HG03439 (cell line): ENCODE measurements around the gene LEPROT.

Source experiments
- ATAC-seq: cut with Tn5 transposase; IDR thresholded peaks from one replicate; pipeline ENCODE4 v1.9.1; 2021; ENCODE audit warnings: mild to moderate bottlenecking, moderate library complexity; ENCODE audit not compliant: unreplicated experiment

The LEPROT gene

GRCh38 chr1:65412256-65412983 is 8.0 kb upstream of the LEPROT start:
- ATAC-seq, result no peak

GRCh38 chr1:65412984-65413375 is 7.5 kb upstream of the LEPROT start:
- ATAC-seq, result no peak

DNA sequence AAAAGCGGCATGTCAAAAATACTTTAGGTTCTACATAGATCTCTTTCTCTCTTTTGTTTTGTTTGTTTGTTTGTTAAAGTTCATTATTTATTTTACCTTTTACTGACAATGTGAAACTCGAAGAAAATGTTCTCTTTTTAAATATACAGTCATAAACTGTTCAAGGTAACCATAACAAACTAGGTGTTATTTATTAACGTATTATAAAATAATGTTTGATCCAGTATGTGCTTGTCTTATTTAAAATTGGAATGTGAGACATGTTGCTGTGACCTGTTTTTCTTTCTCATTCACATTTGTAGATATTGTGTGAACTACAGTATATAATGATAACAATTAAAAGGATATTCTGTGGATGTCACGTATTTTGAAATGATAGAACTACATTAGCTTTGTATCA is 5.9 kb upstream of the LEPROT start:
- no peak for ATAC-seq

DNA sequence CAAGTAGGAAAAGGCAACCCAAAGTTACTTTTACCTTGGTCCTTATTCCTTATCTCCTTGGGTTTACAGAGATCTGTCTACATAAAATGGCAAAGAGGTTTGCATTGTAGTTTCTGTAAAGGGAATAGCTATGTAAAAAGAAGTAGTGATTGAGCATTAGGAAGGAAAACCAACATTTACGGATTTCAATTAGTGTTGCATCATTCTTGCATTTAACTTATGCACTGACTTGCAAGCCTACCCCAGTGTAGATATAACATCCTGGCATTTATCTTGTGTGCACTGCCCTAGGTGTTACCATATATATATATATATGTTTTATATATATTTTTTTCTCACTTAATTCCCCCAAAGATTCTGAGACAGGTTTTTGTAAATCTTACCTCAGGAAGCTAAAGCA is 3.7 kb upstream of the LEPROT start:
- ATAC-seq, result no peak

DNA sequence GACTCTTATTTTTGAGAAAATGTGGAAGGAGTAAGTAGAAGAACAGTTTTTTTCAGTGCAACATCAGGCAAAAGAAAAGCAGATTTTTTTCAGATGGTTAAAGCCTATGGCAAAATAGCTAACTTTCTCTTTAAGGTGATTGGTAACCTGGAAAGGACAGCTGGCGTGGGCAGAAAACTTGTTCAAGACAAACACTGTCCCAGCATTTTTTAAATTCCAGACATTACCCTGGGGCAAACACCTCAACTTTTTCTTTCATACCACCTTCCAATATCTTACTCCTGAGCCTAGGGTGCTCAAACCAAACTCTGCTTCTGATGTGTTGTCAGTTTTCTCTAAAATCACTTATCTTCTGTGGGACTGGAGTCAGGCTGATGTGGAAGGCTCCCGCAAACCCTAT is 2.7 kb upstream of the LEPROT start:
- ATAC-seq, result no peak

DNA sequence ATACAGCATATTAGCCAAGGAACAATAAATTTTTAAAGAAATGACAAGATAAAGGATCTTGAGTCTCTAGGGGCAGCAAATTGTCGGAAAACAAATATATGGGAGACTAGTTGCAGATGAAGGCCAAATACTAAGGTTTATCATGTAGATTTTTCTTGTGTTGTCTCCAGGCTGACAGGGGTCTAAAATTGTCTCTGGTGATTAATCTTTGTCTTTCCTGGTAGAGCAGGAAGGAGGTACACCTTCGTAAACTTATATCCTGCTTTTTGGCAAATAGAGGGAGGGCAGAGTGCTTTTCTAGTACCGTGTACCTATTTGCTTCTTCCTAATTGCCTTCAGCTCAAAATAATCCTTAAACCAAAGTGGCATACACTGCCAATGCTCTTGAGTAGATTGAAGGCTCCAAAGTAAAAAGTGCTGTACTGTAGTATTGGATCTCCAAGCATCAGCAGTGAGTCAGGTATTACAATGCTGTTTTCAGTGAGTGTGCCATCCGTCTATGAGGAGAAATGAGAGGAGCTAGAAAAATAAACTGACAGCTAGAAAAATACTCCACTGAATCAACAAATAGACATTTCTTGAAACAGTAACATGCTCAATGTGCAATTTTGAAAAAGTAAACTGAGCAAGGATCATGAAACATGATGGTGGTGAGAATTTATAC is 1.8 kb upstream of the LEPROT start:
- no peak for ATAC-seq

GRCh38 chr1:65419681-65420589 is 533 bp upstream of the LEPROT start:
- ATAC-seq, result peak; percentile 91

GRCh38 chr1:65421351-65422025 is 1.0 kb downstream of the LEPROT start:
- no peak for ATAC-seq

- ATAC-seq, result no peak
These were observed 2.1 kb downstream of the LEPROT start for GRCh38 chr1:65422241-65423203.

DNA sequence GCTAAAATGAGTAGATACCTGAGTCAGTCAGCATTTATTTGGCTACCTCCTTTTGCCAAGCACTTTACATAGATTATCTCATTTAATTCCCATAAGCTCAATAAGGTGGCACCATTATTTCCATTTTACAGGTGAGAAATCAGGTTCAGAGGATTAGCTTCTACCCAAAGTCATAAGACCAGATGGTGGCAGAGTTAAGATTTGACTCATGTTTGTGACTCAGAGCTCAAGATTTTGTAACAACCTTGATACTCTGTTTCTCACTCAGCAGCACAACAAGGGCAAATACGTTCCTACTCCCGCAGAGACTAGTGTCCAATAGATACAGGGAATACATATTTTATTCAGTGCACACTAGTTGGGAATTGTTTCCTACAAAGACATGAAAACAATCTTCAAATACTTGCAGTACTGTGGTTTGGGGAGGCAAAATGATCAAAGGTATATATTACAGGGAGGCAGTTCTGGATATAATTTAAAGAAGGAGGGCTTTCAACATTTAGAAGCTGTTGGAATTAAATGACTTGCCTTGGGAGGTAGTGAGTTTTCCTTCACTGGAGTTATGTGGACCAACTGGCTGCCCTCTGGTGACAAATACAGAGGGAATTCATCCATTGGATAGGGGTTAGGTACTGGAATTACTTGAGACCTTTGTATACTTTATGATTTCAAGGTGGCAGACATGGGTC is 3.6 kb downstream of the LEPROT start:
- no peak for ATAC-seq

DNA sequence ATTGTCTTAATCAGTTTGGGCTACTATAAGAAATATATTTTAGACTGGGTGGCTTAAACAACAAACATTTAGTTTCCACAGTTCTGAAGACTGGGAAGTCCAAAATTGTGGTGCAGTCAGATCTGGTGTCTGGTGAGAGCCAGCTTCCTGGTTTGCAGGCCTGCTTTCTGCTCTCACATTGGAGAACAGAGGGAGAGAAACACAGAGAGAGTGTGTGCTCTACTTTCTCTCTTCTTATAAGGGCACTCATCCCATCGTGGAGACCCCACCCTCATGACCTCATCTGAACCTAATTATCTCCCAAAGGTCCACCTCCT is 4.1 kb downstream of the LEPROT start:
- ATAC-seq, result no peak

DNA sequence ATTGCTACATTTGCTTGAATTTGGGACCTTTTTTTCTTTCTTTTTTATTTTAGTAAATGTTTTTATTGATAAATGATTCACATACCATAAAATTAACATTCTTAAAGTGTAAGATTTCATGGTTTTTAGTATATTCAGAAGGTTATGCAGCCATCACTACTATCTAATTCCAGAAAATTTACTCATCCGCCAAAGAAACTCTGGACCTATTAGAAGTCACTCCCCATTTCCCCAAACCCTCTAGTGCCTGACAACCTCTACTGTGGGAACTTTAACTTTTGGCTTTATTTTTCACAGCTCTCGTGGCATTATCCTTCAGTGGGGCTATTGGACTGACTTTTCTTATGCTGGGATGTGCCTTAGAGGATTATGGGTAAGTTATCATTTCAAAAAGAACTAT is 4.5 kb downstream of the LEPROT start:
- no peak for ATAC-seq

GRCh38 chr1:65425697-65426096 is 5.2 kb downstream of the LEPROT start:
- ATAC-seq, result no peak

- ATAC-seq, result no peak
These were observed 8.6 kb downstream of the LEPROT start for GRCh38 chr1:65429078-65429477.

- ATAC-seq, result no peak
These were observed 9.3 kb downstream of the LEPROT start for GRCh38 chr1:65429806-65430205.

GRCh38 chr1:65431111-65431705 is 10.7 kb downstream of the LEPROT start:
- ATAC-seq, result no peak

- no peak for ATAC-seq
These were observed 12.4 kb downstream of the LEPROT start for GRCh38 chr1:65432918-65433317.

- no peak for ATAC-seq
These were observed 13.8 kb downstream of the LEPROT start for GRCh38 chr1:65434255-65434654.

GRCh38 chr1:65434760-65435159 is 14.3 kb downstream of the LEPROT start:
- ATAC-seq, result no peak
